Liver (tissue), 9 donors: ENCODE results near the gene RSL1D1. TPM values are rescaled to one million over a fixed set of nuclear protein-coding genes. Genes with fewer than 3 reads are reported as not detected.

ENCODE experiments used
- DNase-seq: peaks from one replicate; pipeline ENCODE4 v3.0.0-alpha.2; 2017; ENCODE audit warnings: low spot score
- H3K27ac ChIP-seq, 2 donors: one replicate each; pipeline ENCODE4 v1.7.0; 2013; ENCODE audit warnings: inconsistent platforms in 2 of 2, low read length in 2 of 2, control low read depth in 1 of 2, low read depth in 1 of 2, mild to moderate bottlenecking in 1 of 2
- H3K27me3 ChIP-seq, 4 donors: one replicate each; pipeline versions ENCODE4 v1.6.1 to v1.7.0; 2013; ENCODE audit warnings: low read length in 3 of 4, inconsistent platforms in 1 of 4, mild to moderate bottlenecking in 1 of 4, moderate library complexity in 1 of 4; ENCODE audit not compliant: control insufficient read depth in 4 of 4, insufficient read depth in 4 of 4
- H3K36me3 ChIP-seq, 4 donors: one replicate each; pipeline versions ENCODE4 v1.6.1 to v1.7.0; 2013; ENCODE audit warnings: low read length in 3 of 4, mild to moderate bottlenecking in 3 of 4, low read depth in 1 of 4, moderate library complexity in 1 of 4; ENCODE audit not compliant: control insufficient read depth in 4 of 4, insufficient read depth in 3 of 4
- H3K4me1 ChIP-seq, 4 donors: one replicate each; pipeline versions ENCODE4 v1.6.1 to v1.7.0; 2013; ENCODE audit warnings: low read length in 3 of 4, mild to moderate bottlenecking in 3 of 4, moderate library complexity in 1 of 4; ENCODE audit not compliant: control insufficient read depth in 4 of 4, insufficient read depth in 4 of 4
- H3K4me3 ChIP-seq, 3 donors: one replicate each; pipeline versions ENCODE4 v1.6.1 to v1.7.0; 2013; ENCODE audit warnings: low read length in 3 of 3, control low read depth in 1 of 3, low read depth in 1 of 3, mild to moderate bottlenecking in 1 of 3
- H3K9ac ChIP-seq, 2 donors: one replicate each; pipeline ENCODE4 v1.7.0; 2013; ENCODE audit warnings: low read length in 2 of 2, mild to moderate bottlenecking in 2 of 2, moderate library complexity in 2 of 2, control low read depth in 1 of 2, low read depth in 1 of 2
- H3K9me3 ChIP-seq, 4 donors: one replicate each; pipeline versions ENCODE4 v1.6.1 to v1.7.0; 2013; ENCODE audit warnings: low read length in 3 of 4; ENCODE audit not compliant: control insufficient read depth in 4 of 4
- ATF3 ChIP-seq: IDR thresholded peaks from 2 replicates; pipeline ENCODE4 v1.6.1; 2016; ENCODE audit warnings: antibody characterized with exemption
- EGR1 ChIP-seq, 2 donors: IDR thresholded peaks; 2 replicates each; pipeline ENCODE4 v1.6.1; 2016 to 2018; ENCODE audit warnings: antibody characterized with exemption in 2 of 2, low read depth in 2 of 2
- FOXA1 ChIP-seq: IDR thresholded peaks from 2 replicates; pipeline ENCODE4 v1.6.1; 2016; ENCODE audit warnings: antibody characterized with exemption
- FOXA2 ChIP-seq: IDR thresholded peaks from 2 replicates; pipeline ENCODE4 v1.6.1; 2016; ENCODE audit warnings: antibody characterized with exemption
- GABPA ChIP-seq, 2 donors: IDR thresholded peaks in 1 of 2; conservative IDR thresholded peaks in 1 of 2; 2 replicates each; pipeline ENCODE4 v1.6.1; 2016; ENCODE audit warnings: antibody characterized with exemption in 2 of 2, mild to moderate bottlenecking in 1 of 2, moderate library complexity in 1 of 2
- HNF4A ChIP-seq, 2 donors: conservative IDR thresholded peaks; 2 replicates each; pipeline ENCODE4 v1.6.1; 2016; ENCODE audit warnings: antibody characterized with exemption in 2 of 2, mild to moderate bottlenecking in 2 of 2
- HNF4G ChIP-seq: IDR thresholded peaks from 2 replicates; pipeline ENCODE4 v1.6.1; 2016; ENCODE audit warnings: antibody characterized with exemption
- JUND ChIP-seq, 2 donors: IDR thresholded peaks; 2 replicates each; pipeline ENCODE4 v1.6.1; 2016; ENCODE audit warnings: antibody characterized with exemption in 2 of 2
- NR2F2 ChIP-seq: IDR thresholded peaks from 2 replicates; pipeline ENCODE4 v1.6.1; 2016; ENCODE audit warnings: antibody characterized with exemption
- RAD21 ChIP-seq, 2 donors: IDR thresholded peaks; 2 replicates each; pipeline ENCODE4 v1.6.1; 2016; ENCODE audit warnings: antibody characterized with exemption in 2 of 2, mild to moderate bottlenecking in 2 of 2
- RXRA ChIP-seq, 2 donors: IDR thresholded peaks; 2 replicates each; pipeline ENCODE4 v1.6.1; 2017 to 2018; ENCODE audit warnings: antibody characterized with exemption in 2 of 2, mild to moderate bottlenecking in 1 of 2
- SP1 ChIP-seq: IDR thresholded peaks from 2 replicates; pipeline ENCODE4 v1.6.1; 2018; ENCODE audit warnings: antibody characterized with exemption, mild to moderate bottlenecking
- TAF1 ChIP-seq: conservative IDR thresholded peaks from 2 replicates; pipeline ENCODE4 v1.6.1; 2016; ENCODE audit warnings: antibody characterized with exemption, mild to moderate bottlenecking
- YY1 ChIP-seq: IDR thresholded peaks from 2 replicates; pipeline ENCODE4 v1.6.1; 2016; ENCODE audit warnings: antibody characterized with exemption, mild to moderate bottlenecking
- ZBTB33 ChIP-seq: IDR thresholded peaks from 2 replicates; pipeline ENCODE4 v1.6.1; 2016; ENCODE audit warnings: antibody characterized with exemption
- WGBS: extraction: QIAGEN DNeasy Blood & Tissue Kit; methylation state at CpG from one replicate; pipeline ENCODE4 v1.1.7; 2013; 5-methylcytosine and 5-hydroxymethylcytosine counted together
- polyA plus RNA-seq, 2 donors: library from polyadenylated mRNA; stranded (reverse) in 1 of 2; unstranded in 1 of 2; fragments of 200-250 nt in 1 of 2; fragments of >200 nt in 1 of 2; fragmentation: Nextera tagmentation in 1 of 2; extraction: Ambion mirVana in 1 of 2; gene quantifications; one replicate each; pipeline versions ENCODE4 v1.2.1 to v1.2.3, GENCODE V29; 2013 to 2015
- total RNA-seq, 2 donors: library from RNA; depleted of rRNA; stranded (reverse); fragments of >200 nt; gene quantifications; one replicate each; pipeline ENCODE4 v1.2.3, GENCODE V29; 2014
- TF ChIP-seq, protein P1 (sequence below): fragments of 150-350 bp; IDR thresholded peaks from 2 replicates; pipeline ENCODE4 v1.5.1; 2017; ENCODE audit warnings: improper control_type of control experiment, low read depth, low read length; ENCODE audit not compliant: missing input control
- TF ChIP-seq, protein P2 (sequence below): IDR thresholded peaks from 2 replicates; pipeline ENCODE4 v1.6.1; 2016; ENCODE audit warnings: antibody characterized with exemption, mild to moderate bottlenecking
- TF ChIP-seq, protein P3 (sequence below): IDR thresholded peaks from 2 replicates; pipeline ENCODE4 v1.6.1; 2016; ENCODE audit warnings: antibody characterized with exemption
- donor health status: healthy.
- donor health status: healthy.
- donor health status: healthy.
- donor health status: healthy.
- donor health status: healthy.

RSL1D1 gene
- total and polyA plus RNA-seq, 4 donors: 35.2 to 59.7 (median 43.3) TPM

GRCh38 chr16:11884035-11884434, 32.7 kb upstream of the RSL1D1 start:
- Histone ChIP-seq H3K27me3 (no peaks in the 10 kb centered on the region), H3K4me3 (no peak overlapping the region), H3K9me3 (no peaks in the 10 kb centered on the region), H3K9ac (no peak overlapping the region), H3K4me1 (no peaks in the 10 kb centered on the region), H3K36me3 (peaks cover 9 to 74% (median 39%) of the 10 kb centered on the region in 4 donors), H3K27ac (no peak overlapping the region)
- TF ChIP-seq SP1: no peak
- TF ChIP-seq, protein P1, sequence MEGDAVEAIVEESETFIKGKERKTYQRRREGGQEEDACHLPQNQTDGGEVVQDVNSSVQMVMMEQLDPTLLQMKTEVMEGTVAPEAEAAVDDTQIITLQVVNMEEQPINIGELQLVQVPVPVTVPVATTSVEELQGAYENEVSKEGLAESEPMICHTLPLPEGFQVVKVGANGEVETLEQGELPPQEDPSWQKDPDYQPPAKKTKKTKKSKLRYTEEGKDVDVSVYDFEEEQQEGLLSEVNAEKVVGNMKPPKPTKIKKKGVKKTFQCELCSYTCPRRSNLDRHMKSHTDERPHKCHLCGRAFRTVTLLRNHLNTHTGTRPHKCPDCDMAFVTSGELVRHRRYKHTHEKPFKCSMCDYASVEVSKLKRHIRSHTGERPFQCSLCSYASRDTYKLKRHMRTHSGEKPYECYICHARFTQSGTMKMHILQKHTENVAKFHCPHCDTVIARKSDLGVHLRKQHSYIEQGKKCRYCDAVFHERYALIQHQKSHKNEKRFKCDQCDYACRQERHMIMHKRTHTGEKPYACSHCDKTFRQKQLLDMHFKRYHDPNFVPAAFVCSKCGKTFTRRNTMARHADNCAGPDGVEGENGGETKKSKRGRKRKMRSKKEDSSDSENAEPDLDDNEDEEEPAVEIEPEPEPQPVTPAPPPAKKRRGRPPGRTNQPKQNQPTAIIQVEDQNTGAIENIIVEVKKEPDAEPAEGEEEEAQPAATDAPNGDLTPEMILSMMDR: no peak
- no peak for DNase-seq
- WGBS: 96% methylated on average over 5 of the region's 5 CpGs

GRCh38 chr16:11880007-11880406, 28.7 kb upstream of the RSL1D1 start:
- peaks cover 10 to 67% (median 36%) of the 10 kb centered on the region in 4 donors for H3K36me3 ChIP-seq
- no peaks in the 10 kb centered on the region for H3K9me3 ChIP-seq
- WGBS: 91% methylated on average over 5 of the region's 5 CpGs
- H3K27ac ChIP-seq: no peak overlapping the region
- H3K4me1 ChIP-seq: no peaks in the 10 kb centered on the region
- no peaks in the 10 kb centered on the region for H3K27me3 ChIP-seq
- no peak for DNase-seq
- H3K4me3 ChIP-seq: no peak overlapping the region
- TF ChIP-seq EGR1 (IDR thresholded peaks at IDR 0.05; ENCODE audit: low read depth in 2 of 2) (no peak), SP1 (no peak), TAF1 (no peak), HNF4A (conservative IDR thresholded peaks at IDR 0.05) (no peak), YY1 (no peak), RAD21 (IDR thresholded peaks at IDR 0.05) (no peak), ZBTB33 (no peak), RXRA (IDR thresholded peaks at IDR 0.05) (no peak), GABPA (IDR thresholded peaks at IDR 0.05 in 1 of 2, conservative IDR thresholded peaks at IDR 0.05 in 1 of 2) (no peak), FOXA1 (no peak), NR2F2 (no peak), ATF3 (no peak), JUND (IDR thresholded peaks at IDR 0.05) (no peak), FOXA2 (no peak), HNF4G (no peak)
- TF ChIP-seq, protein P2, sequence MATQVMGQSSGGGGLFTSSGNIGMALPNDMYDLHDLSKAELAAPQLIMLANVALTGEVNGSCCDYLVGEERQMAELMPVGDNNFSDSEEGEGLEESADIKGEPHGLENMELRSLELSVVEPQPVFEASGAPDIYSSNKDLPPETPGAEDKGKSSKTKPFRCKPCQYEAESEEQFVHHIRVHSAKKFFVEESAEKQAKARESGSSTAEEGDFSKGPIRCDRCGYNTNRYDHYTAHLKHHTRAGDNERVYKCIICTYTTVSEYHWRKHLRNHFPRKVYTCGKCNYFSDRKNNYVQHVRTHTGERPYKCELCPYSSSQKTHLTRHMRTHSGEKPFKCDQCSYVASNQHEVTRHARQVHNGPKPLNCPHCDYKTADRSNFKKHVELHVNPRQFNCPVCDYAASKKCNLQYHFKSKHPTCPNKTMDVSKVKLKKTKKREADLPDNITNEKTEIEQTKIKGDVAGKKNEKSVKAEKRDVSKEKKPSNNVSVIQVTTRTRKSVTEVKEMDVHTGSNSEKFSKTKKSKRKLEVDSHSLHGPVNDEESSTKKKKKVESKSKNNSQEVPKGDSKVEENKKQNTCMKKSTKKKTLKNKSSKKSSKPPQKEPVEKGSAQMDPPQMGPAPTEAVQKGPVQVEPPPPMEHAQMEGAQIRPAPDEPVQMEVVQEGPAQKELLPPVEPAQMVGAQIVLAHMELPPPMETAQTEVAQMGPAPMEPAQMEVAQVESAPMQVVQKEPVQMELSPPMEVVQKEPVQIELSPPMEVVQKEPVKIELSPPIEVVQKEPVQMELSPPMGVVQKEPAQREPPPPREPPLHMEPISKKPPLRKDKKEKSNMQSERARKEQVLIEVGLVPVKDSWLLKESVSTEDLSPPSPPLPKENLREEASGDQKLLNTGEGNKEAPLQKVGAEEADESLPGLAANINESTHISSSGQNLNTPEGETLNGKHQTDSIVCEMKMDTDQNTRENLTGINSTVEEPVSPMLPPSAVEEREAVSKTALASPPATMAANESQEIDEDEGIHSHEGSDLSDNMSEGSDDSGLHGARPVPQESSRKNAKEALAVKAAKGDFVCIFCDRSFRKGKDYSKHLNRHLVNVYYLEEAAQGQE: no peak
- TF ChIP-seq, protein P3, sequence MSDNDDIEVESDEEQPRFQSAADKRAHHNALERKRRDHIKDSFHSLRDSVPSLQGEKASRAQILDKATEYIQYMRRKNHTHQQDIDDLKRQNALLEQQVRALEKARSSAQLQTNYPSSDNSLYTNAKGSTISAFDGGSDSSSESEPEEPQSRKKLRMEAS: no peak
- TF ChIP-seq, protein P1: no peak
- no peak overlapping the region for H3K9ac ChIP-seq
